HG03196 (cell line): Measurements from ENCODE around the gene GGT7.
A peak's percentile ranks its signal among the peaks of the same experiment; 100 is the strongest.
"Not testable (repeated sequence)": the region's sequence is repeated elsewhere in the genome, so short reads cannot be mapped to it uniquely, and the experiment has no call there.

Experiments
- ATAC-seq: cut with Tn5 transposase; IDR thresholded peaks from one replicate; pipeline ENCODE4 v1.9.1; 2021; ENCODE audit not compliant: unreplicated experiment

Gene GGT7

GRCh38 chr20:34883087-34883688 lies 10.5 kb upstream of the GGT7 start:
- ATAC-seq: no peak

- no peak for ATAC-seq
These were observed 9.0 kb upstream of the GGT7 start for GRCh38 chr20:34881689-34882088.

GRCh38 chr20:34880971-34881370 lies 8.3 kb upstream of the GGT7 start:
- not testable (repeated sequence) for ATAC-seq

- no peak for ATAC-seq
These were observed 7.7 kb upstream of the GGT7 start for GRCh38 chr20:34880215-34880850.

- peak; percentile 54 for ATAC-seq
These were observed 4.0 kb upstream of the GGT7 start, which contains the start of gene ACSS2 for GRCh38 chr20:34876406-34877282. Gene ACSS2 (plus strand): TSS chr20:34876612. CDS start chr20:34876646, 34 bp downstream.

GRCh38 chr20:34875642-34876405 lies 3.2 kb upstream of the GGT7 start:
- ATAC-seq: peak; percentile 45

- no peak for ATAC-seq
These were observed 1.5 kb upstream of the GGT7 start for GRCh38 chr20:34874094-34874654.

- no peak for ATAC-seq
These were observed 982 bp upstream of the GGT7 start for GRCh38 chr20:34873583-34874093.

- ATAC-seq: no peak
These were observed 562 bp downstream of the GGT7 start for GRCh38 chr20:34871966-34872621.

GRCh38 chr20:34871320-34871926 lies 1.2 kb downstream of the GGT7 start:
- ATAC-seq: no peak

- no peak for ATAC-seq
These were observed 8.4 kb downstream of the GGT7 start for GRCh38 chr20:34864216-34864615.

GRCh38 chr20:34863421-34863965 lies 9.2 kb downstream of the GGT7 start:
- ATAC-seq: no peak

- no peak for ATAC-seq
These were observed 9.9 kb downstream of the GGT7 start for GRCh38 chr20:34862724-34863123.

- ATAC-seq: no peak
These were observed 11.1 kb downstream of the GGT7 start for GRCh38 chr20:34861386-34862084.

GRCh38 chr20:34859826-34860545 lies 12.7 kb downstream of the GGT7 start:
- ATAC-seq: no peak

GRCh38 chr20:34859367-34859766 lies 13.3 kb downstream of the GGT7 start:
- ATAC-seq: no peak

- ATAC-seq: no peak
These were observed 20.4 kb downstream of the GGT7 start for GRCh38 chr20:34852298-34852697.

GRCh38 chr20:34850969-34851368 lies 21.7 kb downstream of the GGT7 start:
- no peak for ATAC-seq
